ENCODE measurements around the gene APOE. TPM values are rescaled to one million over a fixed set of nuclear protein-coding genes. Genes with fewer than 3 reads are reported as not detected.

APOE gene
- total and polyA plus RNA-seq, 2 donors (not counting 3 experiments of a cell fraction or from before 2014, with no cell fraction given), result 3.3 to 6.2 TPM

DNA sequence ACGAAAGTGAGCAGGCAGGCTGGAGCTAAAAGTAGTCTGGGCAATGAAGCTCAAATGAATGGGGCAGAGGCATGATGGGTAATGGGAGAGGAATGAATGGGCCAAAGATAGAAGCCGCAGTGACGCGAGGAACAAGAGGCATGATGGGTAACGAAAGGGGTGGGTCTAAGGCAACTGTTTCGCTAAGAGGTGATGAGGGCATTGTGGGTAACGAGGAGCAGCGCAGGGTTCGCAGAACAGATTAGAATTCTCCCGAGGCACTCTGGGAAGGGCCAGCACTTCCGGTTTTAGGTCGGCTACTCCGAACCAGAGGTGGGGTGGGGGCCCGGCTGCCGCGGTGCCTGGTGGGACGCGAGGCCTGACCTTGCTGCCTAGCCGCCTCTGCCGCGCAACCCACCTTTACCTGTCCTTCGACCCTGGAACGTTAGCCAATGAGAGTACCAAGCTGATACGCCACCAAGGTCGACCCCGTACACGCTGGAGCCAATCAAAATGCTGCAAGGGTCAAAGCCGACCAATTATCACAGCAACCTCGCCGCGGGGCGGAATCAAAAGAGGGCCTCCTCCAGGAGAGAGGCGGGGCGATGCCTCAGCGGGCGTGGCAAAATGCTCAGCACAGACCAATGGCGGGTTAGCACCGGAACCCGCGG, 15.1 kb upstream of the APOE start:
- Histone ChIP-seq H4K20me1 (replicated peaks; ENCODE audit: control insufficient read depth, extremely low read depth, insufficient read depth, low read length) (no peaks in the 10 kb centered on the region), H3K36me3 (ENCODE audit: control insufficient read depth in 2 of 2, extremely low read depth in 1 of 2, insufficient read depth in 2 of 2, low read length in 2 of 2) (peaks cover 6 to 35% of the 10 kb centered on the region in 2 experiments), H3K9me3 (replicated peaks; ENCODE audit: control insufficient read depth, insufficient read depth, low read length) (no peaks in the 10 kb centered on the region), H3K4me1 (ENCODE audit: control insufficient read depth, extremely low read depth, insufficient read depth, low read length) (peaks cover 16% of the 10 kb centered on the region), H3K9ac (replicated peaks; ENCODE audit: extremely low read depth, insufficient read depth, low read length) (peak overlapping the region; percentile 16), H3K9me1 (replicated peaks; ENCODE audit: control insufficient read depth, extremely low read depth, insufficient read depth, low read length) (no peaks in the 10 kb centered on the region), H3K79me2 (ENCODE audit: control insufficient read depth, insufficient read depth, low read length) (peaks cover 33% of the 10 kb centered on the region), H3K27me3 (ENCODE audit: control insufficient read depth in 2 of 2, insufficient read depth in 2 of 2, low read length in 2 of 2) (no peaks in the 10 kb centered on the region), H3K4me2 (ENCODE audit: insufficient read depth, low read length) (peak overlapping the region; percentile 65), H2AFZ (ENCODE audit: low read depth, low read length) (no peak overlapping the region), H3K4me3 (replicated peaks in 1 of 3; ENCODE audit: insufficient read depth in 1 of 3, low read depth in 1 of 3, low read length in 3 of 3) (peak overlapping the region in 2 of 3 experiments; percentile 44 to 61), H3K27ac (ENCODE audit: insufficient read depth, low read depth, low read length) (peak overlapping the region; percentile 65)
- BruUV-seq (replicated peaks), result no TSS peak
- CTCF ChIA-PET, result interaction anchor here (1.3 to 1.6 kb wide), 8 partner anchors 13 to 169 kb away, joined by 3 to 5 read pairs (median 4); no protein-coding TSS in a partner anchor
- intact Hi-C loops (cut with micrococcal nuclease) (loop anchor here (1.0 to 5.0 kb wide), 6 partner anchors 13 to 172 kb away; partner anchors contain the start of gene CLPTM1), dilution Hi-C loops (cut with MboI; ENCODE audit: extremely low pct_ligation_motif_present, low sequenced_read_pairs) (no loop called here)
- TF ChIP-seq POLR2AphosphoS5 (IDR thresholded peaks at IDR 0.05; ENCODE audit: insufficient read depth, low read depth, low read length) (peak; percentile 97), JUN (IDR thresholded peaks at IDR 0.05; ENCODE audit: borderline replicate concordance, insufficient read depth, insufficient read length, low read depth) (no peak), GATA2 (IDR thresholded peaks at IDR 0.05; ENCODE audit: insufficient read depth, insufficient read length, low read depth, low read length) (no peak), POLR2A (IDR thresholded peaks at IDR 0.05; ENCODE audit: low read depth, low read length) (peak; percentile 91)
- peak; percentile 100 for FAIRE-seq
- POLR2A ChIA-PET, result interaction anchor here (0.9 to 1.4 kb wide), 4 partner anchors 9 to 45 kb away, joined by 3 read pairs; partner anchors contain the start of gene NECTIN2
- DNase-seq (ENCODE audit: low read depth, low spot score), result peak; percentile 100

DNA sequence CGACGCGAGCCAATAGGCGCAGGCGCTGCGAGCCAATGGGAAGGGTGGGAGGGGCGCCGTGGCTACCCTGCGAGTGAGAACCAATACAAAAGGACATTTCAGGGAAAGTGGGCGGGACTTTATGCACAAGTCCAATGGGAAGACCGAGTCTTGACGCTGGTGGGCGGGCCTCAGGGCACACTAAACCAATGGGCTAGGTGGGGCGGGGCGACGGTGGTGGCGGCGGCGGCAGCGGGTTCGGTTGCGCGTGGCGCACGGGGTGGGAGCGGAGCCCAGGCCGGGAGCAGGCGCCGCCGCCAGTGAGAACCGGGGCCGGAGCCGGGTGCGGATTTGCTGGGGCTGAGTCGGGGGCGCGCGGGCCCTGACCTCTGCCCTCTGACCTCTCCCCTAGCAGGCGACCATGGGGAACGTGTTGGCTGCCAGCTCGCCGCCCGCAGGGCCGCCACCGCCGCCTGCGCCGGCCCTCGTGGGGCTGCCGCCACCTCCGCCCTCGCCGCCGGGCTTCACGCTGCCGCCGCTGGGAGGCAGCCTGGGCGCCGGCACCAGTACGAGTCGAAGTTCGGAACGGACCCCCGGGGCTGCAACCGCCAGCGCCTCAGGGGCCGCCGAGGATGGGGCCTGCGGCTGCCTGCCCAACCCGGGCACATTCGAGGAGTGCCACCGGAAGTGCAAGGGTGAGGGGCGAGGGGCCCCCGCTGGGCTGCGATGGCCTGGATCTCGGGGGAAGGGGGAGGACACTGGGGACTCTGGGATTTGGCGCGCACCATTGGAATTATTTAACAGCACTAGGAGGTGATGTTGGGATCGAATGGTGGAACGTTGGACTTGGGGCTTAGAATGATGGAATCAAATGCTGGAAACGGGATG, 14.3 kb upstream of the APOE start, which contains the start of gene TOMM40:
TOMM40 (plus strand) TSS at position 239 of the 867 bp plus-strand sequence; CDS start at position 401, 162 bp downstream.
- FAIRE-seq (no peak), DNase-seq (ENCODE audit: low read depth, low spot score) (no peak)
- intact Hi-C loops (cut with micrococcal nuclease), result loop anchor here (2.0 to 5.0 kb wide), 3 partner anchors 20 to 172 kb away; no protein-coding TSS in a partner anchor
- Histone ChIP-seq H3K4me3 (replicated peaks in 1 of 3; ENCODE audit: insufficient read depth in 1 of 3, low read depth in 1 of 3, low read length in 3 of 3) (peak within 1 kb of the TSS; percentile 53 to 81 (median 77)), H3K79me2 (ENCODE audit: control insufficient read depth, insufficient read depth, low read length) (peaks cover 33% of the 10 kb centered on the region), H3K9me3 (replicated peaks; ENCODE audit: control insufficient read depth, insufficient read depth, low read length) (no peaks in the 10 kb centered on the region), H3K4me1 (ENCODE audit: control insufficient read depth, extremely low read depth, insufficient read depth, low read length) (peaks cover 16% of the 10 kb centered on the region), H3K27me3 (ENCODE audit: control insufficient read depth in 2 of 2, insufficient read depth in 2 of 2, low read length in 2 of 2) (no peaks in the 10 kb centered on the region), H3K36me3 (ENCODE audit: control insufficient read depth in 2 of 2, extremely low read depth in 1 of 2, insufficient read depth in 2 of 2, low read length in 2 of 2) (peaks cover 9 to 38% of the 10 kb centered on the region in 2 experiments), H2AFZ (ENCODE audit: low read depth, low read length) (no peak within 1 kb of the TSS), H3K9ac (replicated peaks; ENCODE audit: extremely low read depth, insufficient read depth, low read length) (peak within 1 kb of the TSS; percentile 52), H3K9me1 (replicated peaks; ENCODE audit: control insufficient read depth, extremely low read depth, insufficient read depth, low read length) (no peaks in the 10 kb centered on the region), H3K4me2 (ENCODE audit: insufficient read depth, low read length) (peak within 1 kb of the TSS; percentile 91), H3K27ac (ENCODE audit: insufficient read depth, low read depth, low read length) (peak within 1 kb of the TSS; percentile 65), H4K20me1 (replicated peaks; ENCODE audit: control insufficient read depth, extremely low read depth, insufficient read depth, low read length) (no peaks in the 10 kb centered on the region)
- POLR2A ChIA-PET, result interaction anchor here (1.0 to 1.4 kb wide), 2 partner anchors 10 to 15 kb away, joined by 3 read pairs; no protein-coding TSS in a partner anchor
- TF ChIP-seq POLR2A (IDR thresholded peaks at IDR 0.05; ENCODE audit: low read depth, low read length) (peak; percentile 47), GATA2 (IDR thresholded peaks at IDR 0.05; ENCODE audit: insufficient read depth, insufficient read length, low read depth, low read length) (no peak), POLR2AphosphoS5 (IDR thresholded peaks at IDR 0.05; ENCODE audit: insufficient read depth, low read depth, low read length) (peak; percentile 86)
- TF ChIP-seq, protein P1, sequence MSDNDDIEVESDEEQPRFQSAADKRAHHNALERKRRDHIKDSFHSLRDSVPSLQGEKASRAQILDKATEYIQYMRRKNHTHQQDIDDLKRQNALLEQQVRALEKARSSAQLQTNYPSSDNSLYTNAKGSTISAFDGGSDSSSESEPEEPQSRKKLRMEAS (IDR thresholded peaks at IDR 0.05; ENCODE audit: insufficient read depth, insufficient read length), result peak; percentile 2
- CTCF ChIA-PET, result interaction anchor here (1.3 to 1.6 kb wide), 5 partner anchors 13 to 167 kb away, joined by 3 to 5 read pairs (median 4); no protein-coding TSS in a partner anchor
- BruUV-seq (replicated peaks), result no TSS peak
- dilution Hi-C loops (cut with MboI; ENCODE audit: extremely low pct_ligation_motif_present, low sequenced_read_pairs), result no loop called here

Measured in endothelial cell of umbilical vein (primary cell).